ENCODE results near the gene VWA1.

DNA sequence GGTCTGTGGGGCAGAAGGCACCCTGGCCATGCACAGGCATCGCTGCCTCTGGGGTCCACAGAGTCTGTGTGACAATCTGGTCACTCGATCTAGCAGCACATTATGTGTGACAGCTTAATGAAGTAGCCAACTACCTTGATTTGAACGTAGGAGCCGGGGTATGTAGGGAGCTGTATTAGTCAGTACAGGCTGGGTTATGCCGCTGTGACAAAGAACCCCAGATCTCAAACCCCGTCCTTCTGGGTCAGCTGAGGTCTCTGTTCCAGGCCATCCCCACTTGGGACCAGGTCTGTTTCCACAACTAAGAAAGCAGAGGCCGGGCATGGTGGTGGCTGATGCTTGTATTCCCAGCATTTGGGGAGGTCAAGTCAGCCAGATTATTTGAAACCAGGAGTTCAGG, 27.8 kb downstream of the VWA1 start:
- TF ChIP-seq, protein P1, sequence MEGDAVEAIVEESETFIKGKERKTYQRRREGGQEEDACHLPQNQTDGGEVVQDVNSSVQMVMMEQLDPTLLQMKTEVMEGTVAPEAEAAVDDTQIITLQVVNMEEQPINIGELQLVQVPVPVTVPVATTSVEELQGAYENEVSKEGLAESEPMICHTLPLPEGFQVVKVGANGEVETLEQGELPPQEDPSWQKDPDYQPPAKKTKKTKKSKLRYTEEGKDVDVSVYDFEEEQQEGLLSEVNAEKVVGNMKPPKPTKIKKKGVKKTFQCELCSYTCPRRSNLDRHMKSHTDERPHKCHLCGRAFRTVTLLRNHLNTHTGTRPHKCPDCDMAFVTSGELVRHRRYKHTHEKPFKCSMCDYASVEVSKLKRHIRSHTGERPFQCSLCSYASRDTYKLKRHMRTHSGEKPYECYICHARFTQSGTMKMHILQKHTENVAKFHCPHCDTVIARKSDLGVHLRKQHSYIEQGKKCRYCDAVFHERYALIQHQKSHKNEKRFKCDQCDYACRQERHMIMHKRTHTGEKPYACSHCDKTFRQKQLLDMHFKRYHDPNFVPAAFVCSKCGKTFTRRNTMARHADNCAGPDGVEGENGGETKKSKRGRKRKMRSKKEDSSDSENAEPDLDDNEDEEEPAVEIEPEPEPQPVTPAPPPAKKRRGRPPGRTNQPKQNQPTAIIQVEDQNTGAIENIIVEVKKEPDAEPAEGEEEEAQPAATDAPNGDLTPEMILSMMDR (conservative IDR thresholded peaks at IDR 0.05; ENCODE audit: low read depth in 2 of 2), result no peak
- TF ChIP-seq, protein P2, sequence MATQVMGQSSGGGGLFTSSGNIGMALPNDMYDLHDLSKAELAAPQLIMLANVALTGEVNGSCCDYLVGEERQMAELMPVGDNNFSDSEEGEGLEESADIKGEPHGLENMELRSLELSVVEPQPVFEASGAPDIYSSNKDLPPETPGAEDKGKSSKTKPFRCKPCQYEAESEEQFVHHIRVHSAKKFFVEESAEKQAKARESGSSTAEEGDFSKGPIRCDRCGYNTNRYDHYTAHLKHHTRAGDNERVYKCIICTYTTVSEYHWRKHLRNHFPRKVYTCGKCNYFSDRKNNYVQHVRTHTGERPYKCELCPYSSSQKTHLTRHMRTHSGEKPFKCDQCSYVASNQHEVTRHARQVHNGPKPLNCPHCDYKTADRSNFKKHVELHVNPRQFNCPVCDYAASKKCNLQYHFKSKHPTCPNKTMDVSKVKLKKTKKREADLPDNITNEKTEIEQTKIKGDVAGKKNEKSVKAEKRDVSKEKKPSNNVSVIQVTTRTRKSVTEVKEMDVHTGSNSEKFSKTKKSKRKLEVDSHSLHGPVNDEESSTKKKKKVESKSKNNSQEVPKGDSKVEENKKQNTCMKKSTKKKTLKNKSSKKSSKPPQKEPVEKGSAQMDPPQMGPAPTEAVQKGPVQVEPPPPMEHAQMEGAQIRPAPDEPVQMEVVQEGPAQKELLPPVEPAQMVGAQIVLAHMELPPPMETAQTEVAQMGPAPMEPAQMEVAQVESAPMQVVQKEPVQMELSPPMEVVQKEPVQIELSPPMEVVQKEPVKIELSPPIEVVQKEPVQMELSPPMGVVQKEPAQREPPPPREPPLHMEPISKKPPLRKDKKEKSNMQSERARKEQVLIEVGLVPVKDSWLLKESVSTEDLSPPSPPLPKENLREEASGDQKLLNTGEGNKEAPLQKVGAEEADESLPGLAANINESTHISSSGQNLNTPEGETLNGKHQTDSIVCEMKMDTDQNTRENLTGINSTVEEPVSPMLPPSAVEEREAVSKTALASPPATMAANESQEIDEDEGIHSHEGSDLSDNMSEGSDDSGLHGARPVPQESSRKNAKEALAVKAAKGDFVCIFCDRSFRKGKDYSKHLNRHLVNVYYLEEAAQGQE (IDR thresholded peaks at IDR 0.05; ENCODE audit: unreplicated experiment), result no peak
- TF ChIP-seq CREB1 (CRISPR knock-in tag; IDR thresholded peaks at IDR 0.05; ENCODE audit: low read depth), result no peak
